VCaP (cell line): ENCODE results near the gene MYPN.

Source experiments
- H3K27ac ChIP-seq: fragments of 450-650 bp; 2 replicates; pipeline ENCODE4 v1.5.1; 2017
- TF ChIP-seq, protein P1 (sequence below): fragments of 450-650 bp; conservative IDR thresholded peaks from 2 replicates; pipeline ENCODE4 v1.5.1; 2017; ENCODE audit warnings: mild to moderate bottlenecking, moderate library complexity

Gene MYPN

GRCh38 chr10:68086011-68086410 lies 23.3 kb upstream of the MYPN start:
- TF ChIP-seq, protein P1, sequence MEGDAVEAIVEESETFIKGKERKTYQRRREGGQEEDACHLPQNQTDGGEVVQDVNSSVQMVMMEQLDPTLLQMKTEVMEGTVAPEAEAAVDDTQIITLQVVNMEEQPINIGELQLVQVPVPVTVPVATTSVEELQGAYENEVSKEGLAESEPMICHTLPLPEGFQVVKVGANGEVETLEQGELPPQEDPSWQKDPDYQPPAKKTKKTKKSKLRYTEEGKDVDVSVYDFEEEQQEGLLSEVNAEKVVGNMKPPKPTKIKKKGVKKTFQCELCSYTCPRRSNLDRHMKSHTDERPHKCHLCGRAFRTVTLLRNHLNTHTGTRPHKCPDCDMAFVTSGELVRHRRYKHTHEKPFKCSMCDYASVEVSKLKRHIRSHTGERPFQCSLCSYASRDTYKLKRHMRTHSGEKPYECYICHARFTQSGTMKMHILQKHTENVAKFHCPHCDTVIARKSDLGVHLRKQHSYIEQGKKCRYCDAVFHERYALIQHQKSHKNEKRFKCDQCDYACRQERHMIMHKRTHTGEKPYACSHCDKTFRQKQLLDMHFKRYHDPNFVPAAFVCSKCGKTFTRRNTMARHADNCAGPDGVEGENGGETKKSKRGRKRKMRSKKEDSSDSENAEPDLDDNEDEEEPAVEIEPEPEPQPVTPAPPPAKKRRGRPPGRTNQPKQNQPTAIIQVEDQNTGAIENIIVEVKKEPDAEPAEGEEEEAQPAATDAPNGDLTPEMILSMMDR, result no peak
- H3K27ac ChIP-seq, result no peak overlapping the region

- TF ChIP-seq, protein P1, result no peak
- H3K27ac ChIP-seq, result no peak overlapping the region
Measured at GRCh38 chr10:68086910-68087684, 22.2 kb upstream of the MYPN start.

DNA sequence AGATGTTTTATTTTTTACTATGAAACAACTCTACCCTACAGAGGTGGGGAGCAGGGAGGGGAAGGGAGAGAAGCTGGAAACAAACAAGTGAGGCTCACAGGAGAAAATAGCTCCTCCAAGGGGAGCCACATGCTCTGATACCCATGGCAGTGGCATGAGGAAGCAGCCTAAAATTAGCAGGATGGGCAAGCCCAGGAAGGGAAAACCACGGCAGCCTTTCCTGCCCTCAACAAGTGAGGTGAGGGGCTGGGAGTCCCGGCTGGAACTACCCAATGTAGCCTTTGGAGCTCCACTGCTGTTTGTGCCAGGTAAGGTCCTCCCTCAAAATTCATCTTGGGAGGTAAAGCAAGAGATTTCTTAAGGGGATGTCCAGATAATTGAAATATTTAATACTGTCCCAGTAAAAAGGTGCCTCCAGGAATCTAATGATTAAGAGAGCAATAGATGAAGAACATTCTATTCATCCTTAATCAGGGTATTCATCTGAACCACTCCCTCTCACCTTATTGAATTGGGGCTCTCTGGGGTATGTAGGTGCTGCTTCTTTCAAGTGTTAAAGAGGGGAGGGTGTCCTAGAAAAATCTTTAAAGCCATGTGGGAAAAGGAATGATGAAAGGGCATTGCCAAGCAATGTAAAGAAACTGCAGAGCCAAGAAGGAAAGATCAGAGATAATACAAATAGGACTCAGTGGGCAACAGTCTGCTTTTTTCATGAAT lies 21.4 kb upstream of the MYPN start:
- TF ChIP-seq, protein P1, result no peak
- H3K27ac ChIP-seq, result no peak overlapping the region

GRCh38 chr10:68088740-68089139 lies 20.5 kb upstream of the MYPN start:
- H3K27ac ChIP-seq, result no peak overlapping the region
- TF ChIP-seq, protein P1, result no peak

GRCh38 chr10:68090586-68090985 lies 18.7 kb upstream of the MYPN start:
- H3K27ac ChIP-seq, result no peak overlapping the region

GRCh38 chr10:68092512-68092911 lies 16.8 kb upstream of the MYPN start:
- TF ChIP-seq, protein P1, result no peak
- no peak overlapping the region for H3K27ac ChIP-seq

More at GRCh38 chr10:68090586-68090985, 18.7 kb upstream of the MYPN start:
- TF ChIP-seq, protein P1, result no peak

DNA sequence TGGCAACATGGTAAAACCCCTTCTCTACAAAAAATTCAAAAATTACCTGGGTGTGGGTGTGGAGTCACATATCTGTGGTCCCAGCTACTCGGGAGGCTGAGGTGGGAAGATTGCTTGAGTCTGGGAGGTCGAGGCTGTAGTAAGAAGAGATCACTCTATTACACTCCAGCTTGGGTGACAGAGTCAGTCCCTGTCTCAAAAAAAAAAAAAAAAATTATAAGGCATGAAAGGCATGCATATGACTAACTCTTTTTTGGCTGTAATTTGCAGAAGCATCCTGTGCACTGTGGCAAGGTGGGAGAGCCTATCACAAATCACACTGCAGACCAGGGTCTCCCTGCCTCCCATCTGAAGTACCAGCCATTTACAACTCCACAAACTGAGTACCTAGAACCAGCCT lies 14.1 kb upstream of the MYPN start:
- TF ChIP-seq, protein P1, result no peak
- H3K27ac ChIP-seq, result no peak overlapping the region
